GM18499 (cell line): ENCODE results near the gene CEP20.
"Not testable (repeated sequence)": the region's sequence is repeated elsewhere in the genome, so short reads cannot be mapped to it uniquely, and the experiment has no call there.

Experiments used
- ATAC-seq: cut with Tn5 transposase; IDR thresholded peaks from one replicate; pipeline ENCODE4 v1.9.1; 2021; ENCODE audit warnings: moderate number of reproducible peaks; ENCODE audit not compliant: insufficient read depth, unreplicated experiment

CEP20 gene

GRCh38 chr16:15888072-15888976 is at the start of gene CEP20:
Gene CEP20 (minus strand): TSS chr16:15888603. CDS start chr16:15888585, 18 bp downstream.
- peak; percentile 95 for ATAC-seq

- not testable (repeated sequence) for ATAC-seq
Measured at GRCh38 chr16:15936809-15937208, 48.4 kb upstream of the CEP20 start.

- no peak for ATAC-seq
Measured at GRCh38 chr16:15934991-15935390, 46.6 kb upstream of the CEP20 start.

GRCh38 chr16:15933781-15934180 is 45.4 kb upstream of the CEP20 start:
- no peak for ATAC-seq

- ATAC-seq, result no peak
Measured at GRCh38 chr16:15932939-15933338, 44.5 kb upstream of the CEP20 start.

- ATAC-seq, result no peak
Measured at GRCh38 chr16:15928261-15929104, 40.1 kb upstream of the CEP20 start.

- ATAC-seq, result no peak
Measured at GRCh38 chr16:15925631-15926030, 37.2 kb upstream of the CEP20 start.

- ATAC-seq, result no peak
Measured at GRCh38 chr16:15924996-15925395, 36.6 kb upstream of the CEP20 start.

GRCh38 chr16:15919331-15919730 is 30.9 kb upstream of the CEP20 start:
- no peak for ATAC-seq

- not testable (repeated sequence) for ATAC-seq
Measured at GRCh38 chr16:15918314-15918713, 29.9 kb upstream of the CEP20 start.

- no peak for ATAC-seq
Measured at GRCh38 chr16:15916323-15916722, 27.9 kb upstream of the CEP20 start.

GRCh38 chr16:15915555-15916081 is 27.2 kb upstream of the CEP20 start:
- no peak for ATAC-seq

- no peak for ATAC-seq
Measured at GRCh38 chr16:15913046-15913698, 24.8 kb upstream of the CEP20 start.

GRCh38 chr16:15911198-15911597 is 22.8 kb upstream of the CEP20 start:
- ATAC-seq, result no peak

- ATAC-seq, result peak; percentile 93
Measured at GRCh38 chr16:15907863-15908478, 19.6 kb upstream of the CEP20 start.

GRCh38 chr16:15906439-15906838 is 18.0 kb upstream of the CEP20 start:
- no peak for ATAC-seq

GRCh38 chr16:15903960-15904359 is 15.6 kb upstream of the CEP20 start:
- no peak for ATAC-seq

GRCh38 chr16:15900901-15901500 is 12.6 kb upstream of the CEP20 start:
- no peak for ATAC-seq

GRCh38 chr16:15900357-15900756 is 12.0 kb upstream of the CEP20 start:
- ATAC-seq, result no peak
